ENCODE data around the gene SRL.

SRL gene

DNA sequence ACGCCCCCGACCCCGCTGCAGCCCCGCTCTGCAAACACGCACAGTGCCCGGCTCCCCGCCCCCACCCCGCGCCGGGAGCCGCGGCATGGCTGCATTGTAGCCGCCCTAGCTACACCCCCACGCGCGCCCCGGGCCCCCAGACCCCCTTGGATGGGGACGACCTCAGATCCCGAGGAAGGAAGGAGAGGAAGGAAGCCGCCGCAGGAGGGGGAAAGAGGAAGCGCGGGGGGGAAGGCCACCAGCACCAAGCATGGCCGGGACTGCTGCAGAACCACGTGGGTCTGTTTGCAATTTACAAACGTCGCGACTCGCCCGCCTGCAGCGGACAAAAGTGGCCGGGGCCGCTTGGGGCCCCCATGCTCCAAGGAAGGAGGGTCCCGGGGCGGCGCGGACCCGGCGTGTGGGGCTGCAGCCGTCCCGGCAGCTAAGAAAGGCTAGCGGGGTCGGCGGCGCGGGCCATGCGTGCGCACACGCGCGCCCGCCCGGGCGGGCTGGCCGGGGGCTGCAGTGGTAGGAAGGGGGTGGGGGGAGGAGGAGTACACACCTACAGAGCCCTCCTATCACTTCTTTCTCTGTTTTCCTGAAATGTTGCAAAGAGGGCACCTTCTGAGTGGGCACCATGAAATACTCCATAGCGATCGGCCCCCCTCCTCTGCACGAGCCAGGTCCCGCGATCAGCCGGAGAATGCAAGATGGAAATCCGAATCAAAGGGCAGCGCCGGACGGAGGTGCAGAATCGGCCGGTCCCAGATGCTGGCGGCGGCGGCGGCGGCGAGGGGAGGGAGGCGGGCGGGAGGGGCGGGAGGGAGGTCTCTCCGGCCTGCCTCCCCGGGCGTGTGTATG, 30.5 kb upstream of the SRL start:
- peak overlapping the region; percentile 69 for H3K27ac ChIP-seq
- in situ Hi-C loops (cut with HindIII; ENCODE audit: low pct_ligation_motif_present, low sequenced_read_pairs): no loop called here
- no peak for DNase-seq

DNA sequence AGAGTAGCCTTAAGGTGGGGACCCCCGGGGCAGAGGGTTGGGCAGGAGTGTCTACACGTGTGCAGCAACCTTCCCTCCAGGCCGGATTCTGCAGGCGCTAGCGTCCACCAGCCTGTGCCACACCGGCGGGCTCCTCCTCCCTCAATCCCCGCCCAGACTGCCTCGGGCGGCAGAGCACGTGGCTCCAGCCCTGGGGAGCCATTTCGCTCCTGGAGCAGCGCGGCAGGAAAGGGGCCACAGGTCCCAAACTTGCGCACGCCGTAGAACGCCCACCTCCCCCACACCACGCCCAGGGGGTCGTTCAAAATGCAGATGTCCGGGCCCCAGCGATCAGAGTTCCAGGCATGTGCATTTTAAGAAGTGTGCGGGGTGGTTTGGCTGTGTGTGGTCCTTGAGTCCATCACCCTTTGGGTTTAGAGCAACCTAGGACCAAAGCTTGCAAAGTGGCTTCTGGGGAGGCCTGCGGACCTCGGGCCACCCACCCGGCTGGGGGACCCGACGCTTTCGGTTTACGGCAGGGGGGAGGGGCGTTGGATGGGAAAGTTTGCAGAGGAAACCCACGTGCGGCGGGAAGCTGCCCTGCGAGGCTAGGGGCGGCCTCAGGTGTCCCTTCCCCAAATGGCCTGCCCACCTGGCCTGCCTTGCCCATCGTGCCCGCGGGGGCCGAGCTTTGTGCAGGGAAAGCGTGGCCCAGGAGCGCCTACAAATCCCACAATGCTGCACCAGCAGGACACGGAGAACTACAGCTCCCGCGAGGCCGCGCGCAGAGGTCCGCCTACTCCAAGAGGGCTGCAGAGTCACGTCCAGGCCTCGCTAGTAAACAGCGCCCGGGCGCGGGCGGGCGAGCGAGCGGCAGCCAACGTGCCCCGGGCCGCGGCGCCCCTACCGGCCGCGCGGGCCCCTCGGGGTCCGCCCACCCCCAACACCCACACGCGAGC, 29.6 kb upstream of the SRL start:
- no peaks in the 10 kb centered on the region for H3K36me3 ChIP-seq (replicated peaks)
- peak; percentile 94 for DNase-seq
- H3K27ac ChIP-seq: peak overlapping the region; percentile 69
- in situ Hi-C loops (cut with HindIII; ENCODE audit: low pct_ligation_motif_present, low sequenced_read_pairs): no loop called here
- H3K27me3 ChIP-seq (replicated peaks): no peaks in the 10 kb centered on the region
- H3K4me3 ChIP-seq (ENCODE audit: low read depth, low read length): peak overlapping the region; percentile 83
- TF ChIP-seq, protein P1, sequence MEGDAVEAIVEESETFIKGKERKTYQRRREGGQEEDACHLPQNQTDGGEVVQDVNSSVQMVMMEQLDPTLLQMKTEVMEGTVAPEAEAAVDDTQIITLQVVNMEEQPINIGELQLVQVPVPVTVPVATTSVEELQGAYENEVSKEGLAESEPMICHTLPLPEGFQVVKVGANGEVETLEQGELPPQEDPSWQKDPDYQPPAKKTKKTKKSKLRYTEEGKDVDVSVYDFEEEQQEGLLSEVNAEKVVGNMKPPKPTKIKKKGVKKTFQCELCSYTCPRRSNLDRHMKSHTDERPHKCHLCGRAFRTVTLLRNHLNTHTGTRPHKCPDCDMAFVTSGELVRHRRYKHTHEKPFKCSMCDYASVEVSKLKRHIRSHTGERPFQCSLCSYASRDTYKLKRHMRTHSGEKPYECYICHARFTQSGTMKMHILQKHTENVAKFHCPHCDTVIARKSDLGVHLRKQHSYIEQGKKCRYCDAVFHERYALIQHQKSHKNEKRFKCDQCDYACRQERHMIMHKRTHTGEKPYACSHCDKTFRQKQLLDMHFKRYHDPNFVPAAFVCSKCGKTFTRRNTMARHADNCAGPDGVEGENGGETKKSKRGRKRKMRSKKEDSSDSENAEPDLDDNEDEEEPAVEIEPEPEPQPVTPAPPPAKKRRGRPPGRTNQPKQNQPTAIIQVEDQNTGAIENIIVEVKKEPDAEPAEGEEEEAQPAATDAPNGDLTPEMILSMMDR (IDR thresholded peaks at IDR 0.05; ENCODE audit: low read depth, low read length, missing control alignments): no peak

More for the DNA sequence above, 30.5 kb upstream of the SRL start:
- H3K27me3 ChIP-seq (replicated peaks): no peaks in the 10 kb centered on the region
- peak overlapping the region; percentile 83 for H3K4me3 ChIP-seq (ENCODE audit: low read depth, low read length)
- H3K36me3 ChIP-seq (replicated peaks): no peaks in the 10 kb centered on the region
- TF ChIP-seq, protein P1 (IDR thresholded peaks at IDR 0.05; ENCODE audit: low read depth, low read length, missing control alignments): no peak

DNA sequence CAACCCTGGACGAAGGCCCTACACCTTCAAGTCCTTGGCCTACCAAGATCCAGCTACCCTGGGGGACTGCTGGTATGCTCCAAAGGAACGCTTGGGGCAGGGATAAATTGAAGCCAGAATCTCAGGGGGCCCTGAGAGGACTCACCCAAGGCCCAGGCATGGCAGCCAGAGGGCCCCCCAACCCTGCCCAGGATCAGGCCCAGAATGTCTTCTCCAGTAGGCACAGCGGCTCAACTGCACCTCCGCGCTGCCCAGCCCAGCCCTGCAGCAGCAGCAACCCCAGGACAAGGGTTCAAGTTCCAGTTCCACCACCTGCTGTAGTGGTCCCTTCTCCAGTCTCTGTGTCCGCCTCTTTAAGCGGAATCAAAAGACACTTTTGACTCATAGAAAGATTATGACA, 28.7 kb upstream of the SRL start:
- Histone ChIP-seq H3K36me3 (replicated peaks) (no peaks in the 10 kb centered on the region), H3K4me3 (ENCODE audit: low read depth, low read length) (no peak overlapping the region), H3K27ac (no peak overlapping the region), H3K27me3 (replicated peaks) (no peaks in the 10 kb centered on the region)
- DNase-seq: no peak
- in situ Hi-C loops (cut with HindIII; ENCODE audit: low pct_ligation_motif_present, low sequenced_read_pairs): no loop called here
- TF ChIP-seq, protein P1 (IDR thresholded peaks at IDR 0.05; ENCODE audit: low read depth, low read length, missing control alignments): peak; percentile 1

DNA sequence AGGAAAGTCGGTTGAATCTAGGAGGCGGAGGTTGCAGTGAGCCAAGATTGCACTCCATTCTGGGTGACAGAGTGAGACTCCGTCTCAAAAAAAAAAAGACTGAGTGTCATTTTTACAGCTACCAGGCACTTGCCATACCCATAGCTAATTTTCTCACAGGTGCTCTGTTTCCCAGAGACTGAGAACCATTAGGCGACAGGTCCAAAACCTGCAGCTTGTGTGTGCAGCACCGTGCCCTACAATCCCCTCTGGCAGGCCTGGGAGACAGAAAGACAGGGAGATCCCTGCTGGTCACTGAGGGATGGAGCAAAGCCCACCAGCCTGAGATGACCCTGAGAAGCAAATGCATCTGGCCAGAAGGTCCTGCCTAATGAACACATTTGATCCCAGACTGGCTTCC, 28.2 kb upstream of the SRL start:
- TF ChIP-seq, protein P1 (IDR thresholded peaks at IDR 0.05; ENCODE audit: low read depth, low read length, missing control alignments): no peak
- DNase-seq: no peak
- Histone ChIP-seq H3K36me3 (replicated peaks) (no peaks in the 10 kb centered on the region), H3K27ac (no peak overlapping the region), H3K4me3 (ENCODE audit: low read depth, low read length) (no peak overlapping the region), H3K27me3 (replicated peaks) (no peaks in the 10 kb centered on the region)
- in situ Hi-C loops (cut with HindIII; ENCODE audit: low pct_ligation_motif_present, low sequenced_read_pairs): no loop called here

DNA sequence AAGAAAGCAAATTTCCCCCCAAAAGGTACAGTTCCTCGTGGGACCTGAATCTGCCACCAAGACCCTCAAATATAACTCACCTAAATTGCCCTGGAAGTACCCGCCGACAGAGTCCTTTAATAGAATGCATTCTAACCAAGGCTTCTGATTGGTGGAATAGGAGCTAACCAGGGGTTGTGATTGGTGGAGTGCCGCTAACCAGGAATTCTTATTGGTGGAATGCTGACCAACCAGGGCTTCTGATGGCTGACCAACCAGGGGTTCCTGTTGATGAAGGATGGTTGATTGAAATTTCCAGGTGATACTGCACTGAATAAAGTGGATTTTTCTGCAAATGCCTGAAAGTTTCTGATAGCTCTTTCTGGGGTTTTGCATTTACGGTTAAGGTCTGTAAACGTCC, 24.5 kb upstream of the SRL start:
- Histone ChIP-seq H3K36me3 (replicated peaks) (peaks cover 7% of the 10 kb centered on the region), H3K27ac (no peak overlapping the region), H3K27me3 (replicated peaks) (no peaks in the 10 kb centered on the region), H3K4me3 (ENCODE audit: low read depth, low read length) (no peak overlapping the region)
- DNase-seq: no peak
- in situ Hi-C loops (cut with HindIII; ENCODE audit: low pct_ligation_motif_present, low sequenced_read_pairs): no loop called here
- TF ChIP-seq, protein P1 (IDR thresholded peaks at IDR 0.05; ENCODE audit: low read depth, low read length, missing control alignments): no peak
